Activated CD4-positive, alpha-beta T cell treated with anti-CD3 and anti-CD28 coated beads, Interleukin-2, Interleukin-4, amounts not matched to agents 100 ng/mL and 50 ng/mL, durations not matched to agents 16 hours and 8 hours (primary cell): ENCODE measurements around the gene HDAC10.
A peak's percentile ranks its signal among the peaks of the same experiment; 100 is the strongest.
"Not testable (repeated sequence)": the region's sequence is repeated elsewhere in the genome, so short reads cannot be mapped to it uniquely, and the experiment has no call there.

Experiments
- DNase-seq: peaks from one replicate; pipeline ENCODE4 v3.0.0-alpha.2; 2020; ENCODE audit warnings: low spot score

HDAC10 gene

DNA sequence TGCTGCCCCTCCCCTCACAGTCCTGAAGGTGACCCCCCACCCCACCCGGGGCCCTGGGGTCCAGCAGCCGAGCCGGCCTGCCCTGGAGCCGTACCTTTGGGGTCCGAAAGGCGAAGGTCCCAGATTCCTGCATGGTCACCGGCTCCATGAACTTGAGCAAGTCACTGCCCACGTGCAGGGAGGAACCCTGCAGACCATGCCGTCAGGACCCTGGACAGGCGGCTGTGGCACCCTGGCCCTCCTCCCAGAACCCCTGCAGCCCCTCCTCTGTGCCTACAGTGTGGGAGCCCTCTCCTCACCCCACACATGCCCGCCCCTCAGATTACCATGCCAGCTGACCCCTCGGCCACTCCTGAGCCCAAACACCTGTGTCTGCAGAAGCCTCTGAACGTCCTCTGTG, 33.4 kb upstream of the HDAC10 start:
- no peak for DNase-seq

GRCh38 chr22:50283821-50284220, 32.8 kb upstream of the HDAC10 start:
- no peak for DNase-seq

DNA sequence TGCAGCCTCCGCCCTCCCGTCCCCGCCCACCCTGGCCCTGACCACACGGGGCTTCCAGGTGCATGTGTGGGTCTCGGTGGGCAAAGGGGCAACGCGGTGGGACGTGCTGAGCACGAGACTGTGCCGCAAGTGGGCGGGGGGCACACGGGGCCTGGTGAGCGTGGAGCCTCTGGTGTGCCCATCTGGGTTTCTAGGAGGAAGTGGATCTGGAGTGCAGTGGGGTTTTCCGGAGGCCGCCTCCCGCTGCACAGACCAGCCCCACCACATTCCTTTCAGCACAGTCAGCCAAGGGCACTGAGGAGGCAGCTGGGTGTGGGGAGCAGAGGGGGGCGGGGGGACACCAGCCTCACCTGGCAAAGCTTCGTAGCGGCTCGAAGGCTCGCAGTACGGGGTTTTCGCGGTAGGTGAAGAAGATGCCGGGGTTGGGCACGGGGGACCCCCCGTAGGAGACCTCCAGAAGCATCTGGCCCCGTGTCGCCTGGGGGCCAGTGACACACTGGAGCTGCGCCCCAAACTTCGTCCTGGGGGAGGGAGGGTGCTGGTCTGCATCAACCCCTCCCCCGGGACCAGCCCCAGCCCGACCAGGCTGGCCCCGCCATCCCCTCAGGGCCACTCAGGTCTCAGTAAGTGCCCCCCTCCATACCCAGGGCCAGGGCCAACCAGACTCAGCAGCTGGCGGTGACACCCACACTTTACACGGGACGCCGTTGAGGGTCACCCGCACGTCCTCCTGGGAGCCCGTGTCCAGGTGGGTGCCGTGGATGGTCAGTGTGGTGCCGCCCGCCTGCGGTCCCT, 31.5 kb upstream of the HDAC10 start:
- DNase-seq: no peak

DNA sequence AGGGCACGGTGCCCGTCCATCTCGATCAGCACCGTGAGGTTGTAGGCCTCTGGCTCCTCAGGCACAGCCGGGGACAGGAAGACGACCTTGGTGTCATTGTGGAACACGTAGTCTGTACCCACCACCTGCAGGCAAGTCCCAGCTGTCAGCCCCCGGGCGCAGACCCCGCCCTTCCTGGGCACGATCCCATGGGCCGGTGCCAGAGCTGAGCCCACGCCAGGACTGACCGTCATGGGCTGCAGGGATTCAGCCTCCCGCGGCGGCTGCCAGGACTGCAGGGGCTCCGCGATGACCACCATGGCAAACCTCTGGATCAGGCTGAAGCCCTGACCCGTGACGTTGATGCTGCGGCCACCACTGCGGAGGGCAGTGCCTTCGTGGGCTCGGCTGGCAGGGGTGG, 30.9 kb upstream of the HDAC10 start:
- DNase-seq: no peak

- DNase-seq: no peak
Observed at GRCh38 chr22:50281384-50281760, 30.3 kb upstream of the HDAC10 start.

GRCh38 chr22:50280708-50281383, 29.8 kb upstream of the HDAC10 start:
- DNase-seq: no peak

- DNase-seq: no peak
Observed at GRCh38 chr22:50280022-50280707, 29.1 kb upstream of the HDAC10 start.

GRCh38 chr22:50278956-50279619, 28.0 kb upstream of the HDAC10 start:
- no peak for DNase-seq

GRCh38 chr22:50278461-50278860, 27.4 kb upstream of the HDAC10 start:
- DNase-seq: no peak

DNA sequence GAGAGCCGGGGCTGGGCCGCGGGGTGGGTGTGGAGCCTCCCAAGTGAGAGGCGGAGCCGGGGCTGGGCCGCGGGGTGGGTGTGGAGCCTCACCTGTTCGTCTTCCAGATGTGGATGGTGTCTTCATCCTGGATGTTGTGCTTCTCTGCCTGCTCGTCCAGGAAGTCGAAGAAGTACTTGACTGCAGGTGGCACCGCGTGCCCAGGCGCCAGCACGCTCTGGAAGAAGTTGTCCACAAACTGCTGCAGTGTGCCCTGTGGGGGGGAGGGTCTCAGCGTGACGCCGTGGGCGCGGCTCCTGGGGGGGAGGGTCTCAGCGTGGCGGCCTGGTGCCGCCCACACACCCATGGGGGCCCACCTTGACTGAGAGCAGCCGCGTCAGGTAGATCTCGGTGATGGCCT, 26.7 kb upstream of the HDAC10 start:
- no peak for DNase-seq

DNA sequence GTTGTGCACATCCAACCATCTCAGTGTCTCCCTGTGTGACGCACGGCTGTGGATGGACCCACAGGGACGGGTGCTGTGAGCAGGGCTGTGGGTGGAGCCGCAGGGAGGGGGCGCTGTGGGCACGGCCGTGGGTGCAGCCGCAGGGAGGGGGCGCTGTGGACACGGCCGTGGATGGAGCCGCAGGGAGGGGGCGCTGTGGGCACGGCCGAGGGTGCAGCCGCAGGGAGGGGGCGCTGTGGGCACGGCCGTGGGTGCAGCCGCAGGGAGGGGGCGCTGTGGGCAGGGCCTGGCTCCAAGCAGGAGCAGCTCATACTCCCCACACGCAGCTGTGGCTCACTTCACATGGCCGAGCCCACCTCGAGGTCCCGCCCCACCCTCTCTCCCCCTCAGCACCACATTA, 25.1 kb upstream of the HDAC10 start:
- DNase-seq: peak; percentile 76

DNA sequence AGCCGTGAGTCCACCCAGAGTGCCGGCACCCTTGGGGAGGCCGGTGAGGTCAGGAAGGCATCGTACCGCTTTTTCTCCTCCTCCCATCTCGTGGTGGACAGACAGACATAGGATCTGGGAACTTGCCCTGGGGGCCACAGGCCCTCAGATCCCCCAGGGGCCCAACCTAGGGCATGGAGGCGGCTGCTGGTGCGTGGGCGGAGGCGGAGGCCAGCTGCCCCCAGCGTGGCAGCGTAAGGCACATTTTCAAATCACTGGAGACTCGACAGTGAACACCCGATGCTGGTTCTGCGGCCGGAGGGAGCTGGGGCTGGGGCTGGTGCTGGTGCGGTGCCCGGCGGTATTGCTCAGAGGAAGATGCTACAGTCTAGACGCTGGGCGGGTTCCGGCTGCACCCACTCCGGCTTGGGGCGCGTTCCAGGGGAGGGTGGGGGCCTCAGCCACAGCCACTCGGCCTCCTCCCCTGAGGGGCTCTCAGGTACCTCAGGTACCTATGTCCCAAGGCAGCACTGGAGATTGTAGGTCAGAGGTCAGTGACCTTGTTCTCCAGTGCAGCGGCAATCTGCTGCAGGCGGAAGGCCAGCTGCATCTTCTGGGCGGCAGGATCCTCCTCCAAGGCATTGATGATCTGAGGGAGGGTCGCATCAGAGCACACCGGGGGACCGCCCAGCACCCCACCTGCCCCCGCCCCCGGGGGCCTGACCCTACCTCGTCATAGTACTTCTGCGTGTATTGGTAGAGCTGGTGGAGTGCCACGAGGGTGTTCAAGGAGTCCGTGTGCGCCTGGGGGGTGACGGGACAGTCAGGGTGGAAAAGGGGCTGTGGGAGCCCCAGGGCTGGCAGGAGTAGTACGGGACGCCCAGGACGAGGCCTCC, 24.4 kb upstream of the HDAC10 start:
- DNase-seq: no peak

GRCh38 chr22:50274771-50275170, 23.7 kb upstream of the HDAC10 start:
- DNase-seq: no peak

DNA sequence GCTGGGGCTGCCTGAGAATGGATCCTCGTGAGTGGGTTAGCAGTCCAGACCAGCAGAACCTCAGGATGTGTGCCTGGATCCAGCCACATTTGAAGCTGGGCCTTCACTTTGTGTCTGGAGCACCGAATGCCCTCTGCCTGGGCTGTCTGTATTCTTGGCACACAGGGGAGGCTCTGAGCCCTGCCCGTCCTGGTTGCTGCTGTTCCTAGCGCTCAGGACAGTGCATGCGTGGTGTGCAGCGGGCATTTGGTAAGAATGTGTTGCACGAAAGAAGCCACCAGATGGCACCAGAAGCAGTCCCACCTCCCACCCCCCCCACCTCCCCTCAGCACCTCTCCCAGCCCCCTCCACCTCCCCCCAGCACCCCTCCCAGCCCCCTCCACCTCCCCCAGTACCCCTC, 23.2 kb upstream of the HDAC10 start:
- DNase-seq: peak; percentile 60

GRCh38 chr22:50273781-50274180, 22.7 kb upstream of the HDAC10 start:
- DNase-seq: not testable (repeated sequence)

DNA sequence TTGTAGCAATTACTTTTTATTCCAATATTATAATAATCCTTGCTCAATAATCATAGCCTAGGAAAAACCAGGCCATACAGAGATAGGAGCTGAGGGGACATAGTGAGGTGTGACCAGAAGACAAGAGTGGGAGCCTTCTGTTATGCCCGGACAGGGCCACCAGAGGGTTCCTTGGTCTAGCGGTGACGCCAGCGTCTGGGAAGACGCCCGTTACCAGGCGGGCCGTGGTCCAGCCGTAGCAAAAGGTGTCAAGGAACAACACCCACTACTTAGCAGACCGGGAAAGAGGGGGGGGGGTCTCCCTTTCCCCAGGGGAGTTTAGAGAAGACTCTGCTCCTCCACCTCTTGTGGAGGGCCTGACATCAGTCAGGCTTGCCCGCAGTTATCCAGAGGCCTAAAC, 22.3 kb upstream of the HDAC10 start:
- DNase-seq: not testable (repeated sequence)

- no peak for DNase-seq
Observed at GRCh38 chr22:50272044-50272802, 21.2 kb upstream of the HDAC10 start.

DNA sequence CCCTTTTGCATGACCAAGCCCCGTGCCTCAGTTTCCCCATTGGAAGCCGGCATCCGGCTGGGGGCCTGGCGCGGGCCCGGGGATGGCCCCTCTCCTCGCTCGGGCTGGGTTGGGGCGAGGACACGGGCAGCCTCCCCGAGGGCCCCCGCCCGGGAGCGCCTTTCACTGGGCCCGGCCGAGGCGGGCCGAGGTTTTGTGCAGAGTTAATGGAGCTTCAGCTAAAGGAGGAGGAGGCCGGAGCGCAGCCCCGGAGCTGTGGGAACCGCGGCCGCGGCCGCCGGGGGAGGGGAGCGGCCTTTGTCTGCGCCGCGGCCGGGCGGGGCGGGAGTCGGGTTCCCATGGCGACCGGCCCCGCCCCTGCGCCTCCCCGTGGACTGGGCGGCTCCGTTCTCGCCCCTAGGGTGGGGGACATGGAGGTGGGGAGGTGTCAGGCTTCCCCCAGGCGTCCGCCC, 20.5 kb upstream of the HDAC10 start:
- peak; percentile 51 for DNase-seq

GRCh38 chr22:50270666-50271394, 19.8 kb upstream of the HDAC10 start:
- peak; percentile 52 for DNase-seq
